Measurements from ENCODE around the gene KAT7.

KAT7 gene

GRCh38 chr17:49788478-49789242 lies at the start of gene KAT7:
Gene KAT7, plus strand, starts transcription at chr17:49788681. Its CDS starts 154 bp downstream, at chr17:49788835.
- Histone ChIP-seq H3K4me3 (peak within 1 kb of the TSS; percentile 78 to 100 (median 95)), H3K27ac (peak within 1 kb of the TSS; percentile 78 to 100 (median 98))

GRCh38 chr17:49739641-49740271 lies 48.7 kb upstream of the KAT7 start:
- H3K27ac ChIP-seq: peak overlapping the region in 19 of 21 experiments; percentile 45 to 93 (median 73)
- peak overlapping the region in 2 of 7 experiments; percentile 3 to 9 for H3K4me3 ChIP-seq

- H3K4me3 ChIP-seq: no peak overlapping the region
- peak overlapping the region in 20 of 21 experiments; percentile 45 to 93 (median 74) for H3K27ac ChIP-seq
Measured at GRCh38 chr17:49741009-49741691, 47.3 kb upstream of the KAT7 start.

- peak overlapping the region in 18 of 21 experiments; percentile 31 to 93 (median 74) for H3K27ac ChIP-seq
- H3K4me3 ChIP-seq: no peak overlapping the region
Measured at GRCh38 chr17:49741692-49742076, 46.8 kb upstream of the KAT7 start.

- Histone ChIP-seq H3K4me3 (no peak overlapping the region), H3K27ac (peak overlapping the region in 16 of 21 experiments; percentile 31 to 93 (median 76))
Measured at GRCh38 chr17:49742166-49742638, 46.3 kb upstream of the KAT7 start.

DNA sequence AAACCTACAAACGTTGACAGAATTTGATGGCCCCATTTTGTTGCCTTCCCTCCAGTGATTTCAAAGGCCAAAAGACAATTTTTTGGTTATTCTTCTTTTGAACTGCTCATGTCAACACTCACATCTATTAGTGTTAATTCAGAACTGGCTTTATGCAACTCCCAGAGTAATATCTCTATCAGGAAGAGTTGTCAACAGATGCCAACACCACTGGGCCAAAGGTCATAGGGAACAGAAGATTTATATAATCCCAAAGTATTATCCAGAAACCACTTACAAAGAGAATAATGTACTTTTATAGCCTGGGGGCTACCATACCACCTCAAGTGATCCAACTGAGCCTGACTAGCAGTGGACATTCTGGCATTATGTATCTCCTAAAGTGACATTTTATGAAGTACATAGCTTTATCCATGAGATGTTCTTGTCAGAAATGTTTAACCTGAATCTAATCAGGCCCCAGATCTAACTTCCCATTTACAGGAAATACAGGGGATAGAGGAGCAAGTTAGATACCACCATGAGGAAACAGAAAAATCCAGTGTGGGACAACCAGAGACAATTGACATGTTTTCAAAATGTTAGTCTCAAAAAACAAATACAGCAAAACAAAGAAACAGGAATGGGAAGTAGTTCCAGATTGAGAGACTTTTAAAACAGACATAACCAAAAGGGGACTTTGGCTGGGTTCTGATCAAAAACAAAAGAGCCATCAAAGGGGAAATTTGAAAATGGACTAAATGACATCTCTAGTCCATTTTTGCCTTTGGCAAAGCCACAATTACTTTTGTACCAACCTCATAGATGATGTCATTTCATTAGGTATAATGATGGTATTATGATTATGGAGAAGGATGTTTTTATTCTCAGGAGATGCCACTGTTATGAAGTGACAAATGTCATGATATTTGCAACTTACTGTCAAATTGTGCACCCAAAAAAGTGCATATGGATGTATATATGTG lies 43.0 kb upstream of the KAT7 start:
- H3K4me3 ChIP-seq: no peak overlapping the region

DNA sequence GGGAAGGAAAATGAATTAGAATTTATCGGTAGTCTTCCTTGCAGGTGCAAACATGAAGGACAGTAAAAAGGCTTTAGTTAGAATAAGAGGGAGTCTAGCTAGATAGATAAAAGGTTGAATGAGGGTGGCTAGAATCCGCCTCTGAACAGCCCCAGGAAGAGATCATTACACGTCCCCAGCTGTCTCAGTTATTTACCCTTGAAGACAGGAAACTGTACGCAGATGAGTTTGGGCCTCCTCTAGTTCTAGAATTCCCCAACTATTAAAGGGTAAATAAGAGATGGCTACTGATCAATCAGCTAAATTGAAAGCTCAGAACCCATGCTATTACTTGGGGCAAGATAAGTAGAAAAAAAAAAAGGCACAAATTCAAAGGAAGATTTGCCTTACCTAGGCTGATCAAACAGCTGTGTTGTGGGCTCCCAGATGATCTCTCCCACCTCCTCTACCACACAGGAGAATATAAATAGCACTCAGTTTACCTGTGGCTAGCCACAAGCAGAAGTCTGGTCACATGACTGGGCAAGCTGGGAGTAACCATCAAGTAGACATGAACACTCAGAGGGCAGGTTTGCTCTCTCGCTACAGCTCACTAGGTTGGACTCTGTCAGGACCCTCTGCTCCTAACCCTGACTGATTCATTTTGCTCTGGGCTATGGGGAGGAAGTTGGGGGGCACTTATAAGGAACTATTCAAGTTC lies 41.5 kb upstream of the KAT7 start:
- H3K27ac ChIP-seq: peak overlapping the region in 14 of 21 experiments; percentile 22 to 84 (median 51)
- no peak overlapping the region for H3K4me3 ChIP-seq

More for the DNA sequence above, 43.0 kb upstream of the KAT7 start:
- peak overlapping the region in 5 of 21 experiments; percentile 52 to 84 (median 78) for H3K27ac ChIP-seq

DNA sequence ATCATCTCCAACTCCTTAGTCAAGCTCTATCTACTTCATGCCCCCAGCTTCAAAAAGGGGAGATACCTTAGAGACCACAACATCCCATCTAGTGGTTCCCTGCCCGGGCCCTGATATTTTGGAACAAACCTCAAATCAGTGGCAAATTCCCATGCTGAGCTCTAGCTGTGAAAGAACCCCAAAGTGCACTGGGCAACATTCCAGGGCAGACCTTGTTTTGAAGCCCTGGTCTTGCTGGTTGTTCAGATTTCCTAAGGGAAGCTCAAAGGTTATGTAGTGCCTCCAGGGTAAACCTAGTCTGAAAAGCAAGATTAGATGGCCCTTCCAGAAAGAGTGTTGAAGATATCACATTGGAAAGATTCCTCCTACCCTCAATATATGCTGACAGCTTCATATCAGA lies 40.8 kb upstream of the KAT7 start:
- no peak overlapping the region for H3K4me3 ChIP-seq
- H3K27ac ChIP-seq: peak overlapping the region in 11 of 21 experiments; percentile 22 to 84 (median 55)

GRCh38 chr17:49748223-49748622 lies 40.3 kb upstream of the KAT7 start:
- H3K27ac ChIP-seq: peak overlapping the region in 8 of 21 experiments; percentile 14 to 84 (median 76)
- no peak overlapping the region for H3K4me3 ChIP-seq

DNA sequence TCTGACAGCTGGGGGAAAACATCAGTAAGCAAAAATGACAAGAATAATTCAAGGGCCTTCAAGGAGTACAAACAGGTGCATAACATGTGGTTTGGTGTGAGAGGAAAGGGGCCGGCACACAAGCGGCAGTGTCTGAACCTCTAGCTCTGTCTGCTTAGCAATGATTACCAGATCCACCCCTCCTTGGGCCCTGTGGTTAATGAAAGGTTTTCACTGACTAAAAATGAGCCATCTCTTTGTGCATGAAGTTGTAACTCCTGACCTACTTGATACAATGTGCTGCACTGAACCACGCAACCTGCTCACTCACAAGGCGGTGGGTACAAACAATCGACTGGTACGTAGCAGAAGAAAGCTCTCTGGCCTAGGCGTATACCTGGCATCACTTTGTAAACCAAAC lies 39.7 kb upstream of the KAT7 start:
- H3K4me3 ChIP-seq: no peak overlapping the region

GRCh38 chr17:49749730-49750129 lies 38.8 kb upstream of the KAT7 start:
- no peak overlapping the region for H3K4me3 ChIP-seq
- H3K27ac ChIP-seq: peak overlapping the region in 5 of 21 experiments; percentile 17 to 84 (median 64)

More for the DNA sequence above, 39.7 kb upstream of the KAT7 start:
- peak overlapping the region in 6 of 21 experiments; percentile 55 to 84 (median 77) for H3K27ac ChIP-seq

DNA sequence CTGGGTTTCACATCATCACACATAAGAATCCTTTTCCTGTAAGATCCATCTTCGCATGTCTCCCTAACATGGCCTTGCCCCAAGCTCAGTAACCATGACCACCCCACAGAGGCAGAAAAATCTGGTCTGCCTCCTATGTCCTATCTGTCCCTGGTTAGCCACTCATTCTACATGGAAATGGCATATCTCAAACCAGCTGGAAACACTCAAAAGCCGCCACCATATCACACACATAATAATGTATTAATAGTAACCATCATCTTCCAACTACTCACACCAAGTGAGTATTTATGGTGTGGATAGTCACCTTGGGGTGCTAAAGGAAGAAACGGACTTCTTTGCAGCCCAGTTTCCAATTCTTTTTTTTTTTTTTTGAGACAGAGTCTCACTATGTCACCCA lies 36.0 kb upstream of the KAT7 start:
- peak overlapping the region in 2 of 21 experiments; percentile 23 to 27 for H3K27ac ChIP-seq

DNA sequence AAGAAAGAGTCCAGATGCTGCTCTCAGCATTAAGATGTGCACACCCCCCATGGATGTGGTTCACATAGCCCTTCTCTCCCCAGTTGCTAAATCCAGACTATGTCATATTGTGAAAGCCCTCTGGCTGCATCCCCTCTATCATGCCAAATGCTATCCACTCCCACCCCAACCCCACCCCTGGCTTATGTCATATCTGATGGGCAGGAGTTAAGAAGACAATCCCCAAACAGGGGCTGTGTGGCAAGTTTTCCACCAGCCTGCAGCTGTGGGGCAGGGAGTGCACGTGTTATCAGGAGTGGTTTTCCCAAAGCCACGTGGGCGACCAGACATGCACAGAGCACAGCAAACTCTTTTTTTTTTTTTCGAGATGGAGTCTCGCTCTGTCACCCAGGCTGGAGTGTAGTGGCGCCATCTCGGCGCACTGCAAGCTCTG lies 34.5 kb upstream of the KAT7 start:
- H3K4me3 ChIP-seq: no peak overlapping the region
- H3K27ac ChIP-seq: peak overlapping the region in 7 of 21 experiments; percentile 6 to 69 (median 36)

More for the DNA sequence above, 36.0 kb upstream of the KAT7 start:
- H3K4me3 ChIP-seq: no peak overlapping the region

- peak overlapping the region in 4 of 21 experiments; percentile 13 to 69 (median 24) for H3K27ac ChIP-seq
- no peak overlapping the region for H3K4me3 ChIP-seq
Measured at GRCh38 chr17:49755663-49756283, 32.7 kb upstream of the KAT7 start.

DNA sequence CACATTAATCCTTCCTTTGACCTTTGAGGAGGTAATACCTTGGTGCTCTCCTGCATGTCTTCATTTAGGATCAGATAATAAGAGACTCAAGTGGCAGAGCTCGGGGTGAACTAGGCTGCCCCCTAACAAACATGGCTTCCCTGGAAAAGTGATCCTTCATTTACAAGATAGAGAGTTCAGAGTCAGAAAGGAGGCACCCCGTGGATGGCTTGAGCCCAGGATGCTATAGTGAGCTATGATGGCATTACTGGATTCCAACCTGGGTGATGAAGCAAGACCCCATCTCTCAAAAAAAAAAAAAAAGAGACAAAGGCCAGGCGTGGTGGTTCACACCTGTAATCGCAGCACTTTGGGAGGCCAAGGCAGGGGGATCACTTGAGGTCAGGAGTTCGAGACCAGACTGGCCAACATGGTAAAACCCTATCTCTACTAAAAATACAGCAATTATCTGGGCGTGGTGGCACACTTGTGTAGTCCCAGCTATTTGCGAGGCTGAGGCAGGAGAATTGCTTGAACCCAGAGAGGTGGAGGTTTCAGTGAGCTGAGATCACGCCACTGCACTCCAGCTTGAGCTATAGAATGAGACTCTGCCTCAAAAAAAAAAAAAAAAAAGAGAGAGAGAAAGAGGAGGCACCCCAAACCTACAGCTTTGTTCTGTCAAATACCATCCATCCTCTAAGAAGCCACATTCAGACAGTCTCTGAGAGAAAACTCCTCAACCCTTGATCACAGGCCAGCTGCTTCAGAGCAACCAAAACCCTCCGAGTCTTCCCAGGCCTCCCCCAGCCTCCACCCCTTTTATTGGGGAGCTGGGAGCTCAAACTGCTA lies 31.9 kb upstream of the KAT7 start:
- no peak overlapping the region for H3K4me3 ChIP-seq
- peak overlapping the region in 8 of 21 experiments; percentile 1 to 52 (median 23) for H3K27ac ChIP-seq

DNA sequence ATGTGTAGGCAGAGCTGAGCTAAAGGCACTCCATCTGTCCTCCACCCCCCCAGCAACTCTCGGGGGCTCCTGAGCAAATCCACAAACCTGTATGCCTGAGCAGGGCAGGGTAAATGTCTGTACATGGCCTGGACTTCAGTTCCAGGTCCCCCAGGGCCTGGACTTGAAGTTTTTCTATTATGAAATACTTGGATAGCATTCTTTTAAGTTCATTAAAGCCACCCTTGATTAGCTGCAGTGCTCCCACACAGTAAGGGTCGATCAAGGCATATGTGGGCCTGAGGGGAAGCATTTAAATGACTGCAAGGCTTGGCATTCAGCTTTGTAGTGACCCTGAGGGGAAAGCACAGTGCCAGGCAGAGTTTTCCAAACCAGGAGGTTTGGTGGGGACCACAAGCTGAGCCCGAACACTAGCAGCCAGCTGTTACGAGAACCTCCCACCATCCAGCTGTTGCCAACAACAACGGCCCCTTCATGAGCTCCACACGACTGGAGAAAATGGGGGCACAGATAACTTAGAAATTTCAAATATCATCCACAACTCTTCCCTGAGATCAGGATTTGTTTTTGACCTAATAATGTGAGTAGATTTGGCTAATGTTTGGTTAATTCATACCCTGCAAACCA lies 31.2 kb upstream of the KAT7 start:
- Histone ChIP-seq H3K4me3 (no peak overlapping the region), H3K27ac (peak overlapping the region in 8 of 21 experiments; percentile 1 to 52 (median 30))

All from skin epidermis (tissue), 12 donors.